ENCODE data around the gene WRAP73.

Gene WRAP73, protein sequence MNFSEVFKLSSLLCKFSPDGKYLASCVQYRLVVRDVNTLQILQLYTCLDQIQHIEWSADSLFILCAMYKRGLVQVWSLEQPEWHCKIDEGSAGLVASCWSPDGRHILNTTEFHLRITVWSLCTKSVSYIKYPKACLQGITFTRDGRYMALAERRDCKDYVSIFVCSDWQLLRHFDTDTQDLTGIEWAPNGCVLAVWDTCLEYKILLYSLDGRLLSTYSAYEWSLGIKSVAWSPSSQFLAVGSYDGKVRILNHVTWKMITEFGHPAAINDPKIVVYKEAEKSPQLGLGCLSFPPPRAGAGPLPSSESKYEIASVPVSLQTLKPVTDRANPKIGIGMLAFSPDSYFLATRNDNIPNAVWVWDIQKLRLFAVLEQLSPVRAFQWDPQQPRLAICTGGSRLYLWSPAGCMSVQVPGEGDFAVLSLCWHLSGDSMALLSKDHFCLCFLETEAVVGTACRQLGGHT

DNA sequence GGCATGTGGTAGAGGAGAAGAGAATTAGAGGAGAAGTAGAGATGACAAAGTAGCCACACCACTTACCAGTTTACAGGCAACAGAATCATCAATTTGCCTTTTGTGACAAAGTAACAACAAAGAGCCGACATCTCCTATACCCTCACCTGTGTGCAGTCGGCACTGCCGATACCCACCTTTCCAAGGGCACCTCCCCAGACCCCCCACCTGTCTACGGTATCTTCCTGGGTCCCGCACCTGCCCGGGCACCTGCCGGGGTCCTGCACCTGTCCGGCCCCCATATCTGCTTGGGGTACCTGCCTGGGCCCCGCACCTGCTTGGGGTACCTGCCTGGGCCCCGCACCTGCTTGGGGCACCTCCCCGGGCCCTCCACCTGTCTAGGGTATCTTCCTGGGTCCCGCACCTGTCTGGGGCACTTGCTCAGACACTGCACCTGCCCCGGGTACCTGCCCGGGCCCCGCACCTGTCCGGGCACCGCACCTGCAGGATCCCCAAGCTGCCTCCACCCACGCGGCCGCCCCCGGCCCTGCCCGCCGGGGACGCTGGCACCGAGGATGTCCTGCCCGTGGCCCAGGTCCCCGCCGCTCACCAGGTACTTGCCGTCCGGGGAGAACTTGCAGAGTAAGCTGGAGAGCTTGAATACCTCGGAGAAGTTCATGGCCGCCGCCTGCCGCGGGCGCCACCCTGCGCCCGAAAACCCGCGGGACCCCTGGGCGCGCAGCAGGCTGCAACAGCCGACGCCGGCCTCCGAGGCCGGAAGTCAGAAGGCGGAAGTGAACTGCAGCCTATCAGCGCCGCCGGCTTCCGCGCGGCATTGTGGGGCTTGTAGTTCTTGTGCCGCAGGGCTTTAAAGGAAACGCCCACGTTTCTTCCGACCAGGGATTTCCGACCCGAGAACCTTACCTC is at the start of gene WRAP73:
TSS of gene WRAP73 (minus strand) at position 762 of the 906 bp plus-strand sequence. CDS start at position 658, 104 bp downstream.
- H3K4me3 ChIP-seq (ENCODE audit: low read depth, low read length) = peak within 1 kb of the TSS; percentile 83
- TF ChIP-seq, protein P1, sequence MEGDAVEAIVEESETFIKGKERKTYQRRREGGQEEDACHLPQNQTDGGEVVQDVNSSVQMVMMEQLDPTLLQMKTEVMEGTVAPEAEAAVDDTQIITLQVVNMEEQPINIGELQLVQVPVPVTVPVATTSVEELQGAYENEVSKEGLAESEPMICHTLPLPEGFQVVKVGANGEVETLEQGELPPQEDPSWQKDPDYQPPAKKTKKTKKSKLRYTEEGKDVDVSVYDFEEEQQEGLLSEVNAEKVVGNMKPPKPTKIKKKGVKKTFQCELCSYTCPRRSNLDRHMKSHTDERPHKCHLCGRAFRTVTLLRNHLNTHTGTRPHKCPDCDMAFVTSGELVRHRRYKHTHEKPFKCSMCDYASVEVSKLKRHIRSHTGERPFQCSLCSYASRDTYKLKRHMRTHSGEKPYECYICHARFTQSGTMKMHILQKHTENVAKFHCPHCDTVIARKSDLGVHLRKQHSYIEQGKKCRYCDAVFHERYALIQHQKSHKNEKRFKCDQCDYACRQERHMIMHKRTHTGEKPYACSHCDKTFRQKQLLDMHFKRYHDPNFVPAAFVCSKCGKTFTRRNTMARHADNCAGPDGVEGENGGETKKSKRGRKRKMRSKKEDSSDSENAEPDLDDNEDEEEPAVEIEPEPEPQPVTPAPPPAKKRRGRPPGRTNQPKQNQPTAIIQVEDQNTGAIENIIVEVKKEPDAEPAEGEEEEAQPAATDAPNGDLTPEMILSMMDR (IDR thresholded peaks at IDR 0.05; ENCODE audit: low read depth, low read length, missing control alignments) = peak; percentile 30
- DNase-seq (ENCODE audit: low read depth) = peak; percentile 91

DNA sequence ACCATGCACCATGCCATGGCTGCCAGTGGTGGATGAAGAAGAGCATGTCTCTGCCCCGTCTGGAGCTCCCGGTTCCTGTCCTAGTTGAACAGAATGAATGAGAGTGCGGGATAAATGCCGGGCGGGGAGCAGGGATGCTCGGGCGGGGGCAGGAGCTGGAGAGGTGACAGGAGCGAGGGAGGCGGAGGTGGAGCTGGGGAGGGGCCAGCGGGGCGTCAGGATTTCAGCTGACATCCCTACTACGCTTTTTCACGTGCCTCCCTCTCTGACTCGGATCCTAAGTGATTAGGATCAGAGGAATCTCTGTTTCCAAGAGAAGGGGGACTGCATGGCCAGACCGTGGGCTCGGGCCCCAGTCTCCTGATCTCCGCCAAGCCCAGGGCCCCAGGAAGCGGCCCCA is 49.7 kb upstream of the WRAP73 start:
- no peak overlapping the region for H3K4me3 ChIP-seq (ENCODE audit: low read depth, low read length)
- TF ChIP-seq, protein P1 (IDR thresholded peaks at IDR 0.05; ENCODE audit: low read depth, low read length, missing control alignments) = no peak
- no peak for DNase-seq (ENCODE audit: low read depth)

DNA sequence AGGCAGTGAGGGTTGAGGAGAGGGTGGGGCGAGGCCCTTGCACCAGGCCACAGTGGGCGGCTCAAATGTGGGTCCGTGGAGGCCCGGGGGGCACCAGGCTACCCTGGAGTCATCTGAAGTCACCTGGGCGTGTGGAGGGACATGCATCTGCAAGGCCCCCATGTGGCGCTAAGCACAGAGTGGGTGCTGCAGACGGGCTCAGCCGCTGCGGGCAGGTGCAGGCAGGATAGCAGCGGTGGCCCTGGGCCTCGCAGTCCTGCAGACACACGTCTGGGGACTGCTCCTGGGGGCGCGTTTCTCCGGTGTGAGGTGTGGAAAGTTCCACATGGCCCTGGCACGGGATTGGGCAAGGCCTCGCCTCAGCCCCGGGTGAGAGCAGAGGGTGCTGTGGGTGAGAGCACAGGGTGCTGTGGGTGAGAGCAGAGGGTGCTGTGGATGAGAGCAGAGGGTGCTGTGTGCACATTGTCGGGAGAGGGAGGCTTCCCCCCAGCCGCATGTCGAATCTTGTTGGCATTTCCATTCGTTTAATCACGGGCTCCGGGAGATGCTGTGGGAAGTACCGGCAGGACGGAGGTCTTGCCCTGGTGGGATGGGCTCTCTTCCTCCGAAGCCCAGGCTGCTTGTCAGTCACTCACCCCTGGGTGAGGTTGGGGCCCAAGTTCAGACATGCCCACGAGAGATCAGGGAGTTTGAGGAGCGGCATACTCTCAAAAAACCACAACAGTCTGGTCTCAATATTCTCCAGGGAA is 48.9 kb upstream of the WRAP73 start:
- TF ChIP-seq, protein P1 (IDR thresholded peaks at IDR 0.05; ENCODE audit: low read depth, low read length, missing control alignments) = no peak
- H3K4me3 ChIP-seq (ENCODE audit: low read depth, low read length) = no peak overlapping the region
- DNase-seq (ENCODE audit: low read depth) = no peak

DNA sequence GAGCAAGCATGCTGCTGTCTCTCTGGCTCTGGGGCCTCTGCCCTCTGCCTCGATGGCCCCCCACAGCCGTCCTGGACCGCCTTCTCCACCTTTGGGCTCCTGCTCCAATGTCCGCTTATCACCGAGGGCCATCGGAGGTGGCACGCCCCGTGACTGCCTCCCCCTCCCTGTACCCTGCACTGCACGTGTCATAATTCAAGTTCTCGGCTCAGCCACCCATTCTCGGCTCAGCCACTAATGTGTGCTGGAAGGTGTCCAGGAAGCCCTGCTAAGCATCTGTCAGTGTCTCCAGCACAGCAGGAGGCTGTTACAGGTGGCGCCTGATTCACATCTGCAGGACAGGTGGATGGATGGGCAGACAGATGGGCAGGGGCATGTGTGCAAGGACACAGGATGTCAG is 47.9 kb upstream of the WRAP73 start:
- TF ChIP-seq, protein P1 (IDR thresholded peaks at IDR 0.05; ENCODE audit: low read depth, low read length, missing control alignments) = no peak
- no peak overlapping the region for H3K4me3 ChIP-seq (ENCODE audit: low read depth, low read length)
- no peak for DNase-seq (ENCODE audit: low read depth)

DNA sequence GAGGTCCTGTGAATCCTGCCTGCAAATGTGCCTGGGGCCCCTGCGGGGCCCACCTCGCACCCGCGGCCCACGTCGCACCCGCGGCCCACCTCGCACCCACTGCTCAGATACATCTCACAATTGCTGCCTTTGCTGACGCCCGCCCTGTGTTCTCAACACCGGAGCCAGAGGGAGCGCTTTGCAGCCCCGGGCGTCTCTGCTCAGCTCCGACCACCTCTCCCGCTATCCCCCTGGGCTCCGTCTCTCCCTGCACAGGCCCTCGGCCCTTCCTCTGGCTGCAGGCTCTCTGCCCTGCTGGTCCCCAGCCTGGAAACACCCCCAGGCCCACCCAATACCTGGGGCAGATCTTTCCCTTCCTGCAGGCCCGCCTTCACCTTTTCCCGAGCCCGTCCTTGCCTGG is 47.2 kb upstream of the WRAP73 start:
- no peak overlapping the region for H3K4me3 ChIP-seq (ENCODE audit: low read depth, low read length)
- TF ChIP-seq, protein P1 (IDR thresholded peaks at IDR 0.05; ENCODE audit: low read depth, low read length, missing control alignments) = no peak
- DNase-seq (ENCODE audit: low read depth) = no peak

DNA sequence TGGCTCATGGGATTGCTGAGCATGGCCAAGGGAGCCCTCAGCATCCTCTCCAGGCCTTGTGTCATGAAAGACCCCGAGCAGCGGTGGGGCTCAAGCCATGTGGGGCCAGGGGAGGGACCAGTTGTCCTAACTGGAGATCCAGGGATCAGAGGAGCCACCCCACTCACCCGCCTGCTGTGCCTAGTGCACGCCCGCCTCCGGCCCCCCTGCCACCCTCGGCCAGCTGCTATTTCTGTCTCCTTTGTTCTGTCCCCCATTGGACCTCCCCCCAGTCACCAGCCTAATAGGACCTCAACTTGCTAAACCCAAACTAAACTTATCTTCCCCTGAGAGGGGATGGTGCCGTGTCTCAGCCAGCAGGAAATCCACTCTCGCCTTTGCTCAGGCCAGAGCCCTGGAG is 46.8 kb upstream of the WRAP73 start:
- TF ChIP-seq, protein P1 (IDR thresholded peaks at IDR 0.05; ENCODE audit: low read depth, low read length, missing control alignments) = no peak
- H3K4me3 ChIP-seq (ENCODE audit: low read depth, low read length) = no peak overlapping the region
- no peak for DNase-seq (ENCODE audit: low read depth)

Measured in GM12864 (cell line).